Peyer's patch (tissue), 4 donors: ENCODE results near the gene REC8. TPM values are rescaled to one million over a fixed set of nuclear protein-coding genes. Genes with fewer than 3 reads are reported as not detected.

Experiments used
- DNase-seq, 3 donors: peaks; one replicate each; pipeline ENCODE4 v3.0.0-alpha.2; 2017 to 2019
- H3K27ac ChIP-seq, 4 donors: fragments of 200-600 bp; sonication (generic); one replicate each; pipeline ENCODE4 v1.5.1; 2016 to 2019
- H3K27me3 ChIP-seq, 2 donors: fragments of 200-600 bp; sonication (generic); one replicate each; pipeline ENCODE4 v1.5.1; 2019
- H3K36me3 ChIP-seq, 3 donors: fragments of 200-600 bp; sonication (generic); one replicate each; pipeline ENCODE4 v1.5.1; 2016 to 2019
- H3K4me1 ChIP-seq, 4 donors: fragments of 200-600 bp; sonication (generic); one replicate each; pipeline ENCODE4 v1.5.1; 2016 to 2019
- H3K4me3 ChIP-seq, 4 donors: fragments of 200-600 bp; sonication (generic); 1 replicate in 3 of 4; 2 replicates in 1 of 4; pipeline ENCODE4 v1.5.1; 2016 to 2019; ENCODE audit warnings: mild to moderate bottlenecking in 1 of 4
- H3K9me3 ChIP-seq, 4 donors: fragments of 200-600 bp; sonication (generic); one replicate each; pipeline ENCODE4 v1.5.1; 2016 to 2019; ENCODE audit warnings: mild to moderate bottlenecking in 1 of 4
- POLR2A ChIP-seq, 2 donors: fragments of 450-650 bp; IDR thresholded peaks; one replicate each; pipeline ENCODE4 v1.5.1; 2017; ENCODE audit warnings: antibody characterized with exemption in 2 of 2, mild to moderate bottlenecking in 2 of 2, moderate library complexity in 2 of 2
- total RNA-seq, 4 donors: library from RNA; depleted of rRNA; stranded (reverse); fragments of >200 nt; gene quantifications; one replicate each; pipeline ENCODE4 v1.1.0, GENCODE V29; 2016
- TF ChIP-seq, protein P1 (sequence below), 6 experiments: fragments of 450-650 bp in 4 of 6; fragments of 200-600 bp in 2 of 6; sonication (generic) in 1 of 6; IDR thresholded peaks; one replicate each; pipeline ENCODE4 v1.5.1; 2017 to 2019; ENCODE audit warnings: antibody characterized with exemption in 6 of 6, mild to moderate bottlenecking in 3 of 6, moderate library complexity in 1 of 6

REC8 gene
- total RNA-seq, 4 donors from 2014 or later: 18.6 to 74.3 (median 37.8) TPM

GRCh38 chr14:24204163-24205146 lies 32.6 kb downstream of the REC8 start:
- Histone ChIP-seq H3K9me3 (no peaks in the 10 kb centered on the region), H3K4me1 (no peaks in the 10 kb centered on the region), H3K27me3 (no peaks in the 10 kb centered on the region), H3K27ac (no peak overlapping the region), H3K36me3 (peaks cover 0 to 66% (median 0%) of the 10 kb centered on the region in 3 donors), H3K4me3 (no peak overlapping the region)
- TF ChIP-seq, protein P1, sequence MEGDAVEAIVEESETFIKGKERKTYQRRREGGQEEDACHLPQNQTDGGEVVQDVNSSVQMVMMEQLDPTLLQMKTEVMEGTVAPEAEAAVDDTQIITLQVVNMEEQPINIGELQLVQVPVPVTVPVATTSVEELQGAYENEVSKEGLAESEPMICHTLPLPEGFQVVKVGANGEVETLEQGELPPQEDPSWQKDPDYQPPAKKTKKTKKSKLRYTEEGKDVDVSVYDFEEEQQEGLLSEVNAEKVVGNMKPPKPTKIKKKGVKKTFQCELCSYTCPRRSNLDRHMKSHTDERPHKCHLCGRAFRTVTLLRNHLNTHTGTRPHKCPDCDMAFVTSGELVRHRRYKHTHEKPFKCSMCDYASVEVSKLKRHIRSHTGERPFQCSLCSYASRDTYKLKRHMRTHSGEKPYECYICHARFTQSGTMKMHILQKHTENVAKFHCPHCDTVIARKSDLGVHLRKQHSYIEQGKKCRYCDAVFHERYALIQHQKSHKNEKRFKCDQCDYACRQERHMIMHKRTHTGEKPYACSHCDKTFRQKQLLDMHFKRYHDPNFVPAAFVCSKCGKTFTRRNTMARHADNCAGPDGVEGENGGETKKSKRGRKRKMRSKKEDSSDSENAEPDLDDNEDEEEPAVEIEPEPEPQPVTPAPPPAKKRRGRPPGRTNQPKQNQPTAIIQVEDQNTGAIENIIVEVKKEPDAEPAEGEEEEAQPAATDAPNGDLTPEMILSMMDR (IDR thresholded peaks at IDR 0.05): no peak
- TF ChIP-seq POLR2A (IDR thresholded peaks at IDR 0.05): no peak
- no peak for DNase-seq

DNA sequence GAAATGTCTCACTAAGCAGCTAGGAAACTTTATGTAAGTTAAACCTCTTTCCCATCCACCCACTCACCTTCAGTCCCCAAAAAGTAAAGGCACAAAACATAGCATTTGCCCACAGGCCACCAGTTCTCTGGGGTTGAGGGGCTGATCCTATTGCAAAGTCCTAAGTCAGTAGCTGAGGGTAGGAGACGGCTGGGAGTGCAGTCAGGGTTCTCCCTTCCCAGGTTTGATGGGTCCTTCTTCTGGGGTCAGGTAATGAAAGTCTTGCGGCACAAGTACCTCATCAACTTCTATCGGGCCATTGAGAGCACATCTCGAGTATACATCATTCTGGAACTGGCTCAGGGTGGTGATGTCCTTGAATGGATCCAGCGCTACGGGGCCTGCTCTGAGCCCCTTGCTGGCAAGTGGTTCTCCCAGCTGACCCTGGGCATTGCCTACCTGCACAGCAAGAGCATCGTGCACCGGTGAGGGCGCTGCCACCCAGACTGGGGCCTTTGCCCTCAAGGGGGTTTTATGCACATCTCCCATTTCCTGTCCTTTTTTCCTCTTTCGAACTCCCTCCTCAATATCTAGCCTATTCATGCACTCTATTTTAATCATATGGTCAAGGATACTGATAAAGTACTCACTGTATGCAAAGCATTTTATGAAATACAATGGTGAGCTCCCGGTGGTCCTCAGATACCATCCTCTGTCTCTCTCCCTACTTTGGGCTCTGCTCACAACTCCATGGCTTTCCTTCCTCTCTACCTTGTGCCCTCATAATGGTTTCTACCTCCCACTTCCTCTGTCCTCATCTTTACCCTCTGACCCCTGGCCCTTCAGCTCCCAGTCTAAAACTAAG lies 34.6 kb downstream of the REC8 start:
- TF ChIP-seq, protein P1 (IDR thresholded peaks at IDR 0.05): no peak
- TF ChIP-seq POLR2A (IDR thresholded peaks at IDR 0.05): no peak
- Histone ChIP-seq H3K27ac (no peak overlapping the region), H3K4me3 (no peak overlapping the region), H3K27me3 (no peaks in the 10 kb centered on the region), H3K9me3 (no peaks in the 10 kb centered on the region), H3K4me1 (no peaks in the 10 kb centered on the region), H3K36me3 (peaks cover 0 to 75% (median 0%) of the 10 kb centered on the region in 3 donors)
- no peak for DNase-seq

DNA sequence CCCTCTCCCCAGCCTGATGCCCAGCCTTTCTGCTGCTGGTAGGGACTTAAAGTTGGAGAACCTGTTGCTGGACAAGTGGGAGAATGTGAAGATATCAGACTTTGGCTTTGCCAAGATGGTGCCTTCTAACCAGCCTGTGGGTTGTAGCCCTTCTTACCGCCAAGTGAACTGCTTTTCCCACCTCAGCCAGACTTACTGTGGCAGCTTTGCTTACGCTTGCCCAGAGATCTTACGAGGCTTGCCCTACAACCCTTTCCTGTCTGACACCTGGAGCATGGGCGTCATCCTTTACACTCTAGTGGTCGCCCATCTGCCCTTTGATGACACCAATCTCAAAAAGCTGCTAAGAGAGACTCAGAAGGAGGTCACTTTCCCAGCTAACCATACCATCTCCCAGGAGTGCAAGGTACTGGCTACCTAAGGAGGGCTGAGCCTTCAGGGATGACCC lies 35.2 kb downstream of the REC8 start:
- no peak overlapping the region for H3K27ac ChIP-seq
- no peak for TF ChIP-seq POLR2A (IDR thresholded peaks at IDR 0.05)
- TF ChIP-seq, protein P1 (IDR thresholded peaks at IDR 0.05): no peak
- DNase-seq: no peak
- no peak overlapping the region for H3K4me3 ChIP-seq
- peaks cover 0 to 5% (median 0%) of the 10 kb centered on the region in 4 donors for H3K4me1 ChIP-seq
- no peaks in the 10 kb centered on the region for H3K27me3 ChIP-seq
- peaks cover 0 to 72% (median 0%) of the 10 kb centered on the region in 3 donors for H3K36me3 ChIP-seq
- H3K9me3 ChIP-seq: no peaks in the 10 kb centered on the region

- Histone ChIP-seq H3K36me3 (peaks cover 0 to 67% (median 0%) of the 10 kb centered on the region in 3 donors), H3K9me3 (no peaks in the 10 kb centered on the region)
Observed at GRCh38 chr14:24207625-24208024, 35.7 kb downstream of the REC8 start.

DNA sequence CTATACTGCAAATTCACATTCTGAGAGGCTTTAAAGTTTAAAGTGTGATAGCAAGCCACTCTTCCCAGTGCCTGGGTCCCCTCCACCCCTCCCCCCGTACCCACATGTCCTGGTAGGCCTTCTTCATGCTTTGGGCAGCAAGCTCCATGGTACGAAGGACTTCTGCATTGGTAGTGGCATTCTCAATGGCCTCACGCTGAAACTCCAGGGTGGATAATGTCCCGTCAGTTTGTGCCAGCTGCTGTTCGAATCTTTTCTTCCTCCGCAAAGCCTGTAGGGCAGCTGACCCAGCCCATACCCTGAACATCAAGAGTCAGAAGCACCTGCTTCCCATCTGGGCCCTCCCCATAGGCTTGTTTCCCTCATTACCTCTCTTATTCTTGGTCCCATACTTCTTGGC lies 39.4 kb downstream of the REC8 start:
- no peak for DNase-seq
- peaks cover 0 to 22% (median 2%) of the 10 kb centered on the region in 4 donors for H3K4me1 ChIP-seq
- no peak overlapping the region for H3K27ac ChIP-seq
- no peaks in the 10 kb centered on the region for H3K27me3 ChIP-seq
- H3K36me3 ChIP-seq: peaks cover 0 to 51% (median 0%) of the 10 kb centered on the region in 3 donors
- H3K4me3 ChIP-seq: no peak overlapping the region
- TF ChIP-seq, protein P1 (IDR thresholded peaks at IDR 0.05): no peak
- no peak for TF ChIP-seq POLR2A (IDR thresholded peaks at IDR 0.05)
- no peaks in the 10 kb centered on the region for H3K9me3 ChIP-seq

More at GRCh38 chr14:24207625-24208024, 35.7 kb downstream of the REC8 start:
- no peak for DNase-seq
- TF ChIP-seq POLR2A (IDR thresholded peaks at IDR 0.05): no peak
- TF ChIP-seq, protein P1 (IDR thresholded peaks at IDR 0.05): no peak
- H3K27me3 ChIP-seq: no peaks in the 10 kb centered on the region
- H3K4me3 ChIP-seq: no peak overlapping the region
- no peak overlapping the region for H3K27ac ChIP-seq
- peaks cover 0 to 10% (median 0%) of the 10 kb centered on the region in 4 donors for H3K4me1 ChIP-seq
